Stomach (tissue), 9 donors: ENCODE data around the gene PNMA8B. TPM values are rescaled to one million over a fixed set of nuclear protein-coding genes. Genes with fewer than 3 reads are reported as not detected.
A peak's percentile ranks its signal among the peaks of the same experiment; 100 is the strongest.

ENCODE experiments used
- DNase-seq, 2 donors: peaks; one replicate each; pipeline versions ENCODE4 v3.0.0 to v3.0.0-alpha.2; 2013 to 2019
- H3K27ac ChIP-seq, 5 donors: fragments of 200-600 bp in 4 of 5; sonication (generic) in 4 of 5; one replicate each; pipeline ENCODE4 v1.5.1; 2013 to 2019; ENCODE audit warnings: mild to moderate bottlenecking in 1 of 5, moderate library complexity in 1 of 5
- H3K27me3 ChIP-seq, 3 donors: fragments of 200-600 bp; sonication (generic); one replicate each; pipeline ENCODE4 v1.5.1; 2017 to 2019; ENCODE audit warnings: mixed run types in 1 of 3
- H3K36me3 ChIP-seq, 4 donors: fragments of 200-600 bp; sonication (generic); 1 replicate in 3 of 4; 2 replicates in 1 of 4; pipeline ENCODE4 v1.5.1; 2016 to 2019
- H3K4me1 ChIP-seq, 4 donors: fragments of 200-600 bp; sonication (generic); one replicate each; pipeline ENCODE4 v1.5.1; 2016 to 2019
- H3K4me3 ChIP-seq, 4 donors: fragments of 200-600 bp; sonication (generic) in 3 of 4; one replicate each; pipeline ENCODE4 v1.5.1; 2016 to 2019; ENCODE audit warnings: mild to moderate bottlenecking in 1 of 4
- H3K9me3 ChIP-seq, 4 donors: fragments of 200-600 bp; sonication (generic); one replicate each; pipeline ENCODE4 v1.5.1; 2016 to 2019
- CTCF ChIP-seq, 7 experiments: fragments of 450-650 bp in 4 of 7; fragments of 200-600 bp in 3 of 7; sonication (generic) in 3 of 7; IDR thresholded peaks; one replicate each; pipeline ENCODE4 v1.5.1; 2016 to 2019; ENCODE audit warnings: antibody characterized with exemption in 7 of 7, control low read depth in 2 of 7, mild to moderate bottlenecking in 1 of 7
- EP300 ChIP-seq: sonication (generic); formaldehyde crosslinking; IDR thresholded peaks from one replicate; pipeline ENCODE4 v1.6.1; 2017; ENCODE audit warnings: antibody characterized with exemption
- POLR2A ChIP-seq, 4 donors: fragments of 450-650 bp; IDR thresholded peaks; one replicate each; pipeline ENCODE4 v1.6.1; 2016; ENCODE audit warnings: antibody characterized with exemption in 4 of 4, control low read depth in 2 of 4, mild to moderate bottlenecking in 1 of 4, moderate library complexity in 1 of 4
- POLR2AphosphoS5 ChIP-seq, 3 donors: sonication (generic); formaldehyde crosslinking; IDR thresholded peaks; one replicate each; pipeline ENCODE4 v1.6.1; 2016; ENCODE audit warnings: antibody characterized with exemption in 3 of 3
- WGBS, 5 donors: extraction: QIAGEN DNeasy Blood & Tissue Kit in 3 of 5; methylation state at CpG; one replicate each; pipeline versions ENCODE4 v1.1.5 to v1.1.7; 2013 to 2018; 5-methylcytosine and 5-hydroxymethylcytosine counted together
- intact Hi-C: fragments of 100-400 bp; cut with DNase I; formaldehyde crosslinking; loops from one replicate; pipeline ENCODE4 v1.15.1; 2023; ENCODE audit warnings: low total_unique reads
- polyA plus RNA-seq, 3 donors: library from polyadenylated mRNA; stranded (reverse); fragments of 200-250 nt; gene quantifications; one replicate each; pipeline ENCODE4 v1.2.3, GENCODE V29; 2013
- total RNA-seq, 5 donors: library from RNA; depleted of rRNA; stranded (reverse); fragments of >200 nt; gene quantifications; one replicate each; pipeline versions ENCODE4 v1.1.0 to v1.2.3, GENCODE V29; 2014 to 2016
- donor health status: healthy with polysubstance abuse.
- donor health status: Bipolar disorder and iron deficiency.
- donor health status: healthy.

The PNMA8B gene
- total and polyA plus RNA-seq, 8 donors = under 0.01 to 4.1 (median 0.76) TPM; not detected in 1

GRCh38 chr19:46447824-46448223, 47.8 kb downstream of the PNMA8B start:
- DNase-seq = no peak
- Histone ChIP-seq H3K36me3 (no peaks in the 10 kb centered on the region), H3K4me3 (no peak overlapping the region), H3K4me1 (peaks cover 5 to 6% (median 5%) of the 10 kb centered on the region in 4 donors), H3K9me3 (no peaks in the 10 kb centered on the region), H3K27ac (no peak overlapping the region), H3K27me3 (no peaks in the 10 kb centered on the region)
- WGBS, 5 donors = 64 to 75% (median 69%) methylated on average over 5 of the region's 5 CpGs
- TF ChIP-seq CTCF (IDR thresholded peaks at IDR 0.05) (no peak), EP300 (no peak), POLR2AphosphoS5 (IDR thresholded peaks at IDR 0.05) (no peak), POLR2A (IDR thresholded peaks at IDR 0.05) (no peak)
- intact Hi-C loops = no loop called here

GRCh38 chr19:46447006-46447405, 48.7 kb downstream of the PNMA8B start:
- no peaks in the 10 kb centered on the region for H3K9me3 ChIP-seq
- DNase-seq = no peak
- H3K4me3 ChIP-seq = no peak overlapping the region
- peaks cover 7 to 14% (median 13%) of the 10 kb centered on the region in 4 donors for H3K4me1 ChIP-seq
- no peak overlapping the region for H3K27ac ChIP-seq
- H3K36me3 ChIP-seq = no peaks in the 10 kb centered on the region
- 40 to 54% (median 51%) methylated on average over 3 of the region's 3 CpGs for WGBS, 5 donors
- H3K27me3 ChIP-seq = no peaks in the 10 kb centered on the region
- intact Hi-C loops = no loop called here
- TF ChIP-seq EP300 (no peak), CTCF (IDR thresholded peaks at IDR 0.05) (no peak), POLR2AphosphoS5 (IDR thresholded peaks at IDR 0.05) (no peak), POLR2A (IDR thresholded peaks at IDR 0.05) (no peak)

GRCh38 chr19:46446021-46446420, 49.6 kb downstream of the PNMA8B start:
- H3K4me1 ChIP-seq = peaks cover 7 to 22% (median 16%) of the 10 kb centered on the region in 4 donors
- H3K27ac ChIP-seq = no peak overlapping the region
- TF ChIP-seq CTCF (IDR thresholded peaks at IDR 0.05) (no peak), POLR2A (IDR thresholded peaks at IDR 0.05) (no peak), EP300 (no peak), POLR2AphosphoS5 (IDR thresholded peaks at IDR 0.05) (no peak)
- no peaks in the 10 kb centered on the region for H3K36me3 ChIP-seq
- intact Hi-C loops = no loop called here
- WGBS, 5 donors = 83 to 92% (median 86%) methylated on average over 15 of the region's 15 CpGs
- H3K27me3 ChIP-seq = no peaks in the 10 kb centered on the region
- H3K9me3 ChIP-seq = no peaks in the 10 kb centered on the region
- no peak overlapping the region for H3K4me3 ChIP-seq
- DNase-seq = no peak

GRCh38 chr19:46442808-46443450, 52.7 kb downstream of the PNMA8B start:
- Histone ChIP-seq H3K36me3 (no peaks in the 10 kb centered on the region), H3K9me3 (no peaks in the 10 kb centered on the region), H3K4me3 (no peak overlapping the region), H3K4me1 (peaks cover 7 to 22% (median 16%) of the 10 kb centered on the region in 4 donors), H3K27ac (no peak overlapping the region), H3K27me3 (no peaks in the 10 kb centered on the region)
- DNase-seq = peak; percentile 55
- intact Hi-C loops = no loop called here
- WGBS, 5 donors = 41 to 57% (median 45%) methylated on average over 8 of the region's 8 CpGs
- TF ChIP-seq POLR2A (IDR thresholded peaks at IDR 0.05) = no peak
- TF ChIP-seq CTCF (IDR thresholded peaks at IDR 0.05) = no peak
- no peak for TF ChIP-seq POLR2AphosphoS5 (IDR thresholded peaks at IDR 0.05)
- TF ChIP-seq EP300 = no peak
